ENCODE measurements around the gene SLC15A4.

SLC15A4 gene

GRCh38 chr12:128823916-128824839 is at the start of gene SLC15A4:
Gene SLC15A4 (minus strand): TSS chr12:128823958. CDS start chr12:128823943, 15 bp downstream.
- in situ Hi-C loops (cut with HindIII; ENCODE audit: low pct_unique_long_range_greater_than_20kb, low sequenced_read_pairs): no loop called here
- peak; percentile 97 to 100 for DNase-seq (ENCODE audit: low read depth in 1 of 2, low spot score in 1 of 2)
- no peak for TF ChIP-seq JUND (IDR thresholded peaks at IDR 0.05; ENCODE audit: low read depth)

GRCh38 chr12:128872303-128872702 is 48.5 kb upstream of the SLC15A4 start:
- DNase-seq (ENCODE audit: low read depth in 1 of 2, low spot score in 1 of 2): no peak
- no peak for TF ChIP-seq JUND (IDR thresholded peaks at IDR 0.05; ENCODE audit: low read depth)
- in situ Hi-C loops (cut with HindIII; ENCODE audit: low pct_unique_long_range_greater_than_20kb, low sequenced_read_pairs): no loop called here

GRCh38 chr12:128871516-128871892 is 47.7 kb upstream of the SLC15A4 start:
- TF ChIP-seq JUND (IDR thresholded peaks at IDR 0.05; ENCODE audit: low read depth): no peak
- in situ Hi-C loops (cut with HindIII; ENCODE audit: low pct_unique_long_range_greater_than_20kb, low sequenced_read_pairs): no loop called here
- DNase-seq (ENCODE audit: low read depth in 1 of 2, low spot score in 1 of 2): no peak

GRCh38 chr12:128867466-128867865 is 43.7 kb upstream of the SLC15A4 start:
- no peak for TF ChIP-seq JUND (IDR thresholded peaks at IDR 0.05; ENCODE audit: low read depth)
- DNase-seq (ENCODE audit: low read depth in 1 of 2, low spot score in 1 of 2): no peak
- in situ Hi-C loops (cut with HindIII; ENCODE audit: low pct_unique_long_range_greater_than_20kb, low sequenced_read_pairs): no loop called here

- TF ChIP-seq JUND (IDR thresholded peaks at IDR 0.05; ENCODE audit: low read depth): no peak
- DNase-seq (ENCODE audit: low read depth in 1 of 2, low spot score in 1 of 2): no peak
- in situ Hi-C loops (cut with HindIII; ENCODE audit: low pct_unique_long_range_greater_than_20kb, low sequenced_read_pairs): no loop called here
Observed at GRCh38 chr12:128864516-128865186, 40.9 kb upstream of the SLC15A4 start.

GRCh38 chr12:128863957-128864356 is 40.2 kb upstream of the SLC15A4 start:
- no peak for TF ChIP-seq JUND (IDR thresholded peaks at IDR 0.05; ENCODE audit: low read depth)
- DNase-seq (ENCODE audit: low read depth in 1 of 2, low spot score in 1 of 2): no peak
- in situ Hi-C loops (cut with HindIII; ENCODE audit: low pct_unique_long_range_greater_than_20kb, low sequenced_read_pairs): no loop called here

- TF ChIP-seq JUND (IDR thresholded peaks at IDR 0.05; ENCODE audit: low read depth): no peak
- no peak for DNase-seq (ENCODE audit: low read depth in 1 of 2, low spot score in 1 of 2)
- in situ Hi-C loops (cut with HindIII; ENCODE audit: low pct_unique_long_range_greater_than_20kb, low sequenced_read_pairs): no loop called here
Observed at GRCh38 chr12:128861226-128862016, 37.7 kb upstream of the SLC15A4 start.

GRCh38 chr12:128859311-128859710 is 35.6 kb upstream of the SLC15A4 start:
- no peak for TF ChIP-seq JUND (IDR thresholded peaks at IDR 0.05; ENCODE audit: low read depth)
- DNase-seq (ENCODE audit: low read depth in 1 of 2, low spot score in 1 of 2): no peak
- in situ Hi-C loops (cut with HindIII; ENCODE audit: low pct_unique_long_range_greater_than_20kb, low sequenced_read_pairs): no loop called here

GRCh38 chr12:128857133-128857763 is 33.5 kb upstream of the SLC15A4 start:
- in situ Hi-C loops (cut with HindIII; ENCODE audit: low pct_unique_long_range_greater_than_20kb, low sequenced_read_pairs): no loop called here
- no peak for DNase-seq (ENCODE audit: low read depth in 1 of 2, low spot score in 1 of 2)
- TF ChIP-seq JUND (IDR thresholded peaks at IDR 0.05; ENCODE audit: low read depth): no peak

GRCh38 chr12:128856791-128857078 is 33.0 kb upstream of the SLC15A4 start:
- TF ChIP-seq JUND (IDR thresholded peaks at IDR 0.05; ENCODE audit: low read depth): no peak
- in situ Hi-C loops (cut with HindIII; ENCODE audit: low pct_unique_long_range_greater_than_20kb, low sequenced_read_pairs): no loop called here
- no peak for DNase-seq (ENCODE audit: low read depth in 1 of 2, low spot score in 1 of 2)

- in situ Hi-C loops (cut with HindIII; ENCODE audit: low pct_unique_long_range_greater_than_20kb, low sequenced_read_pairs): no loop called here
- no peak for DNase-seq (ENCODE audit: low read depth in 1 of 2, low spot score in 1 of 2)
- no peak for TF ChIP-seq JUND (IDR thresholded peaks at IDR 0.05; ENCODE audit: low read depth)
Observed at GRCh38 chr12:128856035-128856790, 32.5 kb upstream of the SLC15A4 start.
